H7 (cell line): ENCODE results near the gene NUSAP1. TPM values are rescaled to one million over a fixed set of nuclear protein-coding genes. Genes with fewer than 3 reads are reported as not detected.
"Not testable (repeated sequence)": the region's sequence is repeated elsewhere in the genome, so short reads cannot be mapped to it uniquely, and the experiment has no call there.

Experiments
- DNase-seq: peaks from one replicate; pipeline ENCODE4 v3.0.0; 2012
- H3K27me3 ChIP-seq: 2 replicates; pipeline ENCODE4 v1.6.0; 2011; ENCODE audit warnings: mild to moderate bottlenecking, low read length; ENCODE audit not compliant: control insufficient read depth, insufficient read depth
- H3K36me3 ChIP-seq: replicated peaks from 2 replicates; pipeline ENCODE4 v1.5.1; 2011; ENCODE audit warnings: low read length; ENCODE audit not compliant: control insufficient read depth, insufficient read depth
- H3K4me3 ChIP-seq: 2 replicates; pipeline ENCODE4 v1.5.1; 2011; ENCODE audit warnings: low read depth, mild to moderate bottlenecking, control low read depth, low read length, moderate library complexity; ENCODE audit not compliant: insufficient read depth
- total RNA-seq: library from RNA; depleted of rRNA; stranded (reverse); fragments of >200 nt; shearing (Covaris generic); gene quantifications from 2 replicates; pipeline ENCODE4 v1.2.3, GENCODE V29; 2014

NUSAP1 gene
- total RNA-seq, 1 experiment from 2014 or later, result 148 TPM

- no peak for DNase-seq
- no peaks in the 10 kb centered on the region for H3K27me3 ChIP-seq
- H3K36me3 ChIP-seq, result no peaks in the 10 kb centered on the region
- H3K4me3 ChIP-seq, result no peak overlapping the region
These were observed 28.4 kb upstream of the NUSAP1 start for GRCh38 chr15:41304149-41304770.

DNA sequence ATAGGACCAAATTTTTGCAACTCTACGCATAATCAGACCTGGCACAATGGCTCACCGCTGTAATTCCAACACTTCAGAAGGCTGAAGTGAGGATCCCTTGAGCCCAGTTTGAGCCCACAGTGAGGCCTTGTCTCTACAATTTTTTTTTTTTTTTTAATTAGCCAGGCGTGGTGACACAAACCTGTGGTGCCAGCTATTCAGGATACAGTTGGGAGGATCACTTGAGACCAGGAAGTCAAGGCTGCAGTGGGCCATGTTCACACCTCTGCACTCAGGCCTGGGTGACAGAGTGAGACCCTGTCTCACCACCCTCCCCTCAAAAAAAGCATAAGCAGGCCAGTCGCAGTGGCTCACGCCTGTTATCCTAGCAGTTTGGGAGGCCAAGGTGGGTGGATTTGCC, 25.0 kb upstream of the NUSAP1 start:
- Histone ChIP-seq H3K36me3 (peaks cover 1% of the 10 kb centered on the region; the same call in 1 of the 2 replicates), H3K4me3 (no peak overlapping the region), H3K27me3 (no peaks in the 10 kb centered on the region)
- no peak for DNase-seq

- no peaks in the 10 kb centered on the region for H3K27me3 ChIP-seq
- peaks cover 5% of the 10 kb centered on the region for H3K36me3 ChIP-seq
- DNase-seq, result no peak
- H3K4me3 ChIP-seq, result no peak overlapping the region
These were observed 23.3 kb upstream of the NUSAP1 start for GRCh38 chr15:41309226-41309905.

GRCh38 chr15:41320805-41321330, 11.8 kb upstream of the NUSAP1 start:
- not testable (repeated sequence) for H3K4me3 ChIP-seq, H3K27me3 ChIP-seq, H3K36me3 ChIP-seq, DNase-seq

DNA sequence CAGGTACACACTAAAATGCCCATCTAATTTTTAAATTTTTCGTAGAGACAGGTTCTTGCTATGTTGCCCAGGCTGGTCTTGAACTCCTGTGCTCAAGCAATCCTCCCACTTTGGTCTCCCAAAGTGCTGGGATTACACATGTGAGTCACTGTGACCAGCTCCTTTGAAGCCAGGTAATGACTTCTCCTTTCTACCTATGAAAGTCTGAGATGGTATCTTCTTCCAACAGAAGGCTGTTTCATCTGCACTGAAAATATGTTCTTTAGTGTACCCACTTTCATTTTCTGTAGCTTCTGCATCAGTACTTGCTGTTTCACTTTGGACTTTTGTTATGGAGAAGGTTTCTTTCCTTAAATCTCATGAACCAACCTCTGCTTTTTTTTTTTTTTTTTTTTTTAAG, 9.1 kb upstream of the NUSAP1 start:
- Histone ChIP-seq H3K27me3 (no peaks in the 10 kb centered on the region), H3K36me3 (peaks cover 3% of the 10 kb centered on the region; the same call in 1 of the 2 replicates), H3K4me3 (no peak overlapping the region)
- no peak for DNase-seq

- peaks cover 3% of the 10 kb centered on the region; the same call in 1 of the 2 replicates for H3K36me3 ChIP-seq
- peak overlapping the region; percentile 99; the same call in 1 of the 2 replicates for H3K4me3 ChIP-seq
- no peaks in the 10 kb centered on the region for H3K27me3 ChIP-seq
- no peak for DNase-seq
These were observed 1.4 kb upstream of the NUSAP1 start for GRCh38 chr15:41331281-41331680.

- H3K27me3 ChIP-seq, result no peaks in the 10 kb centered on the region
- peak; percentile 77 for DNase-seq
- peaks cover 3% of the 10 kb centered on the region; the same call in 1 of the 2 replicates for H3K36me3 ChIP-seq
- H3K4me3 ChIP-seq, result peak overlapping the region; percentile 99
These were observed 868 bp upstream of the NUSAP1 start for GRCh38 chr15:41331833-41332193.

DNA sequence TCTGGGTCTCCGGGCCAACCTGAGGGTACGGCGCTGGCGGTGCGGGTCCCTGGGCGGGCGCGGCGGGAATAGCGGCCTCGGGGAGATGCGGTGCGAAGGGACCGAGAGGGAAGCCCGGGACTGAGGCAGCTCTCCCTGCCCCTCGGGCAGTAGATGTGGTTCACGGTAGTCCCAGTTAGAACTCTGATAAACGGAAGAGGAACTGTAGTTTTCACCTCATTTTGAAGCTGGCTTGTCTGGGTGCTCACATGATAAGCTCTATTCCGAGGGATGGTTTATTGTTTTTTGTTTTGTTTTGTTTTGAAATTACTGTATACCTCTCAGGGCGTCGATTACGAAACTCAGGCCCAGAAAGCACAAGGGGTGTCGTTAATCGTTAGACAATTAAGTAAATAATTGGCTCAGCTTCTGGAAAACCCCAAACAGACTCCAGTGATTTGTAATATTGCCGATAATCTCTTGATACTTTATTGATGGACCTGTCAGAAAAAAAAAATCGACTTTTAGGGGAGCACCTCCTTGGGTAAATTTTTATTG, 413 bp downstream of the NUSAP1 start:
- Histone ChIP-seq H3K4me3 (peak overlapping the region; percentile 99), H3K27me3 (no peaks in the 10 kb centered on the region), H3K36me3 (peaks cover 2% of the 10 kb centered on the region; the same call in 1 of the 2 replicates)
- peak; percentile 73 for DNase-seq

GRCh38 chr15:41334293-41335120, 1.8 kb downstream of the NUSAP1 start:
- Histone ChIP-seq H3K4me3 (peak overlapping the region; percentile 23), H3K27me3 (no peaks in the 10 kb centered on the region), H3K36me3 (peaks cover 2% of the 10 kb centered on the region; the same call in 1 of the 2 replicates)
- DNase-seq, result no peak

DNA sequence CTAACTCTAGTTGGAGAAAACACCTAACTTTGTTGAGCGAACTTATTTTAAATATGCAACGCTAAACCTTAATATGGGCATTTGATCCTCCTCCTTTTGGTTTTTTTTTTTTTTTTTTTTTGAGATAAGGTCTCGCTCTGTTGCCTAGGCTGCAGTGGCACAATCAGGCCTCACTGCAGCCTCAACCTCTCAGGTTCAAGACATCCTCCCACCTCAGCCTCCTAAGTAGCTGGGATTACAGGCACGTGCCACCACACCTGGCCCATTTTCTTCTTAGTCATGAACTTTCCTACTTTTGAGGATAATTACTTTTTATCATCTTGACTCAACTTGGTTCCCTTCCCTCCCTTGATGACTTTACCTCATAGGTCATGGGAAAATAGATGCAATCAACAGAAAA, 3.9 kb downstream of the NUSAP1 start:
- no peak overlapping the region for H3K4me3 ChIP-seq
- no peak for DNase-seq
- H3K36me3 ChIP-seq, result peaks cover 13% of the 10 kb centered on the region
- no peaks in the 10 kb centered on the region for H3K27me3 ChIP-seq

- Histone ChIP-seq H3K36me3 (peaks cover 17% of the 10 kb centered on the region), H3K27me3 (no peaks in the 10 kb centered on the region), H3K4me3 (no peak overlapping the region)
- DNase-seq, result no peak
These were observed 4.4 kb downstream of the NUSAP1 start for GRCh38 chr15:41337047-41337446.

DNA sequence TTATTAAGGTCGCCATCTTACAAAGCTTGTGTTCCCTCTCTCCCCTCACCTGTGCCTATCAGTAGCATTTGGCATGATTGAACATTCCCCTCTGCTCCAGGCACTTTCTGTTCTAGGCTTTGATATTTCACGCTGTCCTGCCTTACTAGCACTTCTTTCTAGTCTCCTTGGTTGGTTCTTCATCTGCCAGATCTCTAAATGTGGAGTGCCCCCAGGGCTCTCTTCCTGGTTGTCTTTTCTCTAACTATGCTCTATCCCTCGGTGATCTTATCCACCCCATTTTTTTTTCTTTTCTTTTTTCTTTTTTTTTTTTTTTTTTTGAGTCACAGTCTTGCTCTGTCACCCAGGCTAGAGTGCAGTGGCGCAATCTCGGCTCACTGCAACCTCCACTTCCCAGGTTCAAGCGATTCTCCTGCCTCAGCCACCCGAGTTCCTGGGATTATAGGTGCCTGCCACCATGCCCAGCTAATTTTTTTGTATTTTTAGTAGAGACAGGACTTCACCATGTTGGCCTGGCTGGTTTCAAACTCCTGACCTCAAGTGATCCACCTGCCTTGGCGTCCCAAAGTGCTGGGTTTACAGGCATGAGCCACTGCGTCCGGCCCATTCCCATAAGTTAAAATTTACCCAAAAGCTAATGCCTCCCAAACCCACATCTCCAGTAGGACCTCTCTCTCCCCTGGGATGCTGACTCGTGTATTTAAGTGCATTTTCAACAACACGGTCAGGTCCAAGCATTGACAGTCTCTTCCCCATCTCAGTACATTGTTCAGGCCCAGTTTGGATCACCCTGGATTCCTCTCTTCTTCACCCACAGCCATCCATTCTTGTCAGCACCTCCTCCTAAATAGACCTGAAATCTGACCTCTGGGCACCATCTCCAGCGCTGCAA, 5.2 kb downstream of the NUSAP1 start:
- DNase-seq, result no peak
- peaks cover 21% of the 10 kb centered on the region for H3K36me3 ChIP-seq
- H3K4me3 ChIP-seq, result no peak overlapping the region
- no peaks in the 10 kb centered on the region for H3K27me3 ChIP-seq

DNA sequence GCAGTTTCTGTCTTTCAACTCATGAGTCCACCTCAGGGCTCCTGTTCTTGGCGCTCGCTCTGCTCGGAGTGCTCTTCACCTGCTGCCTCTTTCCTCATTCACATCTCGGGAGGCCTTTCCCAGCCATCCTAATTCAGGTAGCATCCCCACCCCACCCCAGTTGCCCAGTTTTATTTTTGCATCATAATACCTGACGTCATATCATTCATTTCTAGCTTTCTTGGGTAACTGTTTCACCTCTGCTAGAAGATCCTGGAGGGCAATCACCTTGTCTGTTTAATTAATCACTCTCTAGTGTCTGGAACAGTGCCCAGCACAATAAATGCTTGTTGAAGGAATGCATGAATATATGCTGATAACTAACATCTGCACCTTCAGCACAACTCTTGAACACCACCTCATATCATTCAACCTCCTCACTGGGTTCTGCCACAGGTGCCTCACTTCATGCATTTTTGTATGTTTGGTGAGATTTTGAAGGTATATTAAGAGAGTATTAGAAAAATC, 7.6 kb downstream of the NUSAP1 start:
- H3K36me3 ChIP-seq, result peaks cover 29% of the 10 kb centered on the region

More for the DNA sequence above, 7.6 kb downstream of the NUSAP1 start:
- no peak for DNase-seq
- no peaks in the 10 kb centered on the region for H3K27me3 ChIP-seq
- H3K4me3 ChIP-seq, result no peak overlapping the region
